H9 (cell line): ENCODE data around the gene PHF12. TPM values are rescaled to one million over a fixed set of nuclear protein-coding genes. Genes with fewer than 3 reads are reported as not detected.

Source experiments
- DNase-seq: peaks from one replicate; pipeline ENCODE4 v3.0.0-alpha.2; 2017
- H2AFZ ChIP-seq: one replicate; pipeline ENCODE4 v1.6.1; 2013; ENCODE audit warnings: mild to moderate bottlenecking, low read length, control low read depth, moderate library complexity
- H2AK5ac ChIP-seq: 2 replicates; pipeline ENCODE4 v1.6.1; 2013; ENCODE audit warnings: low read length, control low read depth, mixed read lengths; ENCODE audit not compliant: insufficient read length
- H2BK120ac ChIP-seq: one replicate; pipeline ENCODE4 v1.6.1; 2013; ENCODE audit warnings: low read depth, mild to moderate bottlenecking, low read length, control low read depth, inconsistent platforms; ENCODE audit not compliant: poor library complexity, severe bottlenecking
- H2BK12ac ChIP-seq: 2 replicates; pipeline ENCODE4 v1.6.1; 2013; ENCODE audit warnings: low read length, control low read depth, mixed read lengths, low read depth; ENCODE audit not compliant: insufficient read length
- H2BK15ac ChIP-seq: 2 replicates; pipeline ENCODE4 v1.6.1; 2013; ENCODE audit warnings: low read depth, low read length, control low read depth
- H2BK20ac ChIP-seq: one replicate; pipeline ENCODE4 v1.6.1; 2013; ENCODE audit warnings: low read depth, mild to moderate bottlenecking, low read length, control low read depth, inconsistent platforms; ENCODE audit not compliant: poor library complexity, severe bottlenecking
- H2BK5ac ChIP-seq: 2 replicates; pipeline ENCODE4 v1.6.1; 2013; ENCODE audit warnings: low read length, control low read depth, mixed read lengths; ENCODE audit not compliant: insufficient read length
- H3K14ac ChIP-seq: 2 replicates; pipeline ENCODE4 v1.6.1; 2013; ENCODE audit warnings: low read length, control low read depth; ENCODE audit not compliant: insufficient read depth
- H3K18ac ChIP-seq: 2 replicates; pipeline ENCODE4 v1.6.1; 2013; ENCODE audit warnings: low read depth, mild to moderate bottlenecking, mixed read lengths, low read length, control low read depth; ENCODE audit not compliant: insufficient read length
- H3K23ac ChIP-seq: 2 replicates; pipeline ENCODE4 v1.6.1; 2013; ENCODE audit warnings: low read length, control low read depth, mixed read lengths, low read depth; ENCODE audit not compliant: insufficient read length
- H3K23me2 ChIP-seq: 2 replicates; pipeline ENCODE4 v1.6.1; 2013; ENCODE audit warnings: low read depth, mild to moderate bottlenecking, mixed read lengths, low read length, control low read depth; ENCODE audit not compliant: insufficient read length, poor library complexity, severe bottlenecking
- H3K27ac ChIP-seq: 2 replicates; pipeline ENCODE4 v1.5.1; 2013; ENCODE audit warnings: low read length, control low read depth, mixed read lengths, low read depth; ENCODE audit not compliant: insufficient read length
- H3K27me3 ChIP-seq: 2 replicates; pipeline ENCODE4 v1.6.1; 2013; ENCODE audit warnings: low read length, control low read depth, inconsistent platforms; ENCODE audit not compliant: insufficient read depth
- H3K4ac ChIP-seq: 2 replicates; pipeline ENCODE4 v1.6.1; 2013; ENCODE audit warnings: low read depth, mild to moderate bottlenecking, control low read depth, inconsistent platforms, low read length, moderate library complexity
- H3K4me1 ChIP-seq: 2 replicates; pipeline ENCODE4 v1.6.1; 2013; ENCODE audit warnings: low read length, control low read depth, inconsistent platforms; ENCODE audit not compliant: insufficient read depth
- H3K4me2 ChIP-seq: 2 replicates; pipeline ENCODE4 v1.6.1; 2013; ENCODE audit warnings: low read length, control low read depth, mixed read lengths; ENCODE audit not compliant: insufficient read length, insufficient read depth
- H3K56ac ChIP-seq: 2 replicates; pipeline ENCODE4 v1.6.1; 2013; ENCODE audit warnings: low read depth, mild to moderate bottlenecking, mixed read lengths, low read length, control low read depth; ENCODE audit not compliant: insufficient read length
- H3K79me1 ChIP-seq: 2 replicates; pipeline ENCODE4 v1.6.1; 2013; ENCODE audit warnings: low read depth, mild to moderate bottlenecking, moderate library complexity, low read length, control low read depth, inconsistent platforms; ENCODE audit not compliant: insufficient read depth, poor library complexity, severe bottlenecking
- H3K79me2 ChIP-seq: 2 replicates; pipeline ENCODE4 v1.6.1; 2013; ENCODE audit warnings: low read length, control low read depth, inconsistent platforms; ENCODE audit not compliant: insufficient read depth
- H3K9ac ChIP-seq: 2 replicates; pipeline ENCODE4 v1.6.1; 2013; ENCODE audit warnings: low read length, control low read depth, mixed read lengths; ENCODE audit not compliant: insufficient read length; ENCODE audit errors: extremely low read depth
- H3K9me3 ChIP-seq: one replicate; pipeline ENCODE4 v1.6.1; 2013; ENCODE audit warnings: low read depth, low read length, inconsistent platforms; ENCODE audit not compliant: control insufficient read depth
- H3T11ph ChIP-seq: one replicate; pipeline ENCODE4 v1.6.1; 2013; ENCODE audit warnings: mild to moderate bottlenecking, low read length, control low read depth, inconsistent platforms
- H4K20me1 ChIP-seq: one replicate; pipeline ENCODE4 v1.6.1; 2013; ENCODE audit not compliant: control insufficient read depth, insufficient read length, insufficient read depth
- H4K5ac ChIP-seq: 2 replicates; pipeline ENCODE4 v1.6.1; 2013; ENCODE audit warnings: low read depth, mild to moderate bottlenecking, mixed read lengths, low read length, control low read depth; ENCODE audit not compliant: insufficient read length
- H4K8ac ChIP-seq: replicated peaks from 2 replicates; pipeline ENCODE4 v1.6.1; 2013; ENCODE audit warnings: low read length, control low read depth, mixed read lengths, low read depth; ENCODE audit not compliant: insufficient read length
- H4K91ac ChIP-seq: 2 replicates; pipeline ENCODE4 v1.6.1; 2013; ENCODE audit warnings: low read depth, mild to moderate bottlenecking, moderate library complexity, mixed read lengths, low read length, control low read depth; ENCODE audit not compliant: insufficient read length
- H3K27ac Mint-ChIP-seq, 3 experiments: 2 replicates in 2 of 3; 3 replicates in 1 of 3; pipeline ENCODE4 v1.8.0; 2020 to 2021; ENCODE audit warnings: mixed read lengths in 3 of 3, mild to moderate bottlenecking in 1 of 3, moderate library complexity in 1 of 3
- H3K27me3 Mint-ChIP-seq: 2 replicates; pipeline ENCODE4 v1.8.0; 2021; ENCODE audit warnings: low read depth, mild to moderate bottlenecking, moderate library complexity, mixed read lengths
- H3K36me3 Mint-ChIP-seq, 3 experiments: 2 replicates in 2 of 3; 3 replicates in 1 of 3; pipeline ENCODE4 v1.8.0; 2020 to 2021; ENCODE audit warnings: low read depth in 3 of 3, mixed read lengths in 3 of 3; ENCODE audit not compliant: insufficient read depth in 1 of 3
- H3K4me1 Mint-ChIP-seq, 2 experiments: 2 replicates each; pipeline ENCODE4 v1.8.0; 2020; ENCODE audit warnings: mixed read lengths in 2 of 2
- H3K4me3 Mint-ChIP-seq, 2 experiments: 2 replicates in 1 of 2; 3 replicates in 1 of 2; pipeline ENCODE4 v1.8.0; 2020 to 2021; ENCODE audit warnings: mild to moderate bottlenecking in 2 of 2, mixed read lengths in 2 of 2, moderate library complexity in 1 of 2
- H3K9me3 Mint-ChIP-seq, 2 experiments: 2 replicates in 1 of 2; 3 replicates in 1 of 2; pipeline ENCODE4 v1.8.0; 2020; ENCODE audit warnings: mild to moderate bottlenecking in 2 of 2, mixed read lengths in 2 of 2, moderate library complexity in 1 of 2
- WGBS: extraction: QIAGEN DNeasy Blood & Tissue Kit; methylation state at CpG from one replicate; pipeline ENCODE4 v1.1.7; 2013; ENCODE audit warnings: missing lambda C conversion rate, low lambda C conversion rate, mixed read lengths; ENCODE audit not compliant: insufficient read length; ENCODE audit errors: extremely low coverage; 5-methylcytosine and 5-hydroxymethylcytosine counted together
- total RNA-seq: library from RNA; stranded (reverse); gene quantifications from 2 replicates; pipeline ENCODE4 v1.2.1, GENCODE V29; 2021
- TF ChIP-seq, protein P1 (sequence below): fragments of 200-600 bp; sonication (generic); conservative IDR thresholded peaks from 3 replicates; pipeline ENCODE4 v1.8.0; 2021; ENCODE audit warnings: antibody characterized with exemption, mild to moderate bottlenecking

Gene PHF12
- total RNA-seq, 1 experiment from 2014 or later: 62.1 TPM

DNA sequence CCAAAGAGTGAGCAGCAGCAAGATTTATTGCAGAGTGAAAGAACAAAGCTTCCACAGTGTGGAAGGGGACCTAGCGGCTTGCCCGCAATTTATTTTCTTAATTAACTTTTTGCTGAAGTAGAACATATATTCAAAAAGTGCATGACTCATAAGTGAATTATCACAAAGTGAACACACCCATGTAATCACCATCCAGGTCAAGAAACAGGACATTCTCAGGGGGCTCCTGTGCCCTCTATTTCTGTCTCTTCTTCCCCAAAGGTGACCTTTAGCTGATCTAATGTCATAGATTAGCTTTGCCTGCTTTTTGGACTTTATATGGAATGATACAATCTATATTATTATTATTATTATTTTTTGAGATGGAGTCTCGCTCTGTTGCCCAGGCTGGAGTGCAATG lies 76.6 kb downstream of the PHF12 start:
- Histone ChIP-seq H2BK15ac (no peak overlapping the region), H3K4me1 (no peaks in the 10 kb centered on the region), H2BK5ac (no peak overlapping the region), H3K27me3 (no peaks in the 10 kb centered on the region), H4K91ac (no peak overlapping the region), H2AFZ (no peak overlapping the region), H3K9me3 (no peaks in the 10 kb centered on the region), H3K9ac (no peak overlapping the region), H3K23me2 (no peaks in the 10 kb centered on the region), H3K79me2 (no peaks in the 10 kb centered on the region), H4K20me1 (no peaks in the 10 kb centered on the region), H3K4ac (no peak overlapping the region), H3K79me1 (no peaks in the 10 kb centered on the region), H4K8ac (no peak overlapping the region), H3K27ac (no peak overlapping the region), H3T11ph (no peak overlapping the region), H3K14ac (no peak overlapping the region), H4K5ac (no peak overlapping the region), H3K18ac (no peak overlapping the region), H3K56ac (no peak overlapping the region), H2BK20ac (no peak overlapping the region), H3K23ac (no peak overlapping the region), H3K4me2 (no peak overlapping the region), H2BK120ac (no peak overlapping the region), H2AK5ac (no peak overlapping the region), H2BK12ac (no peak overlapping the region)
- peaks cover 3 to 17% of the 10 kb centered on the region in 2 experiments for H3K4me1 Mint-ChIP-seq
- H3K27ac Mint-ChIP-seq: no peak overlapping the region
- H3K9me3 Mint-ChIP-seq: peaks cover 4 to 6% of the 10 kb centered on the region in 2 experiments; a peak in 3 of 5 replicates
- H3K36me3 Mint-ChIP-seq: peaks cover 8 to 20% (median 17%) of the 10 kb centered on the region in 3 experiments; a peak in 6 of 7 replicates
- DNase-seq: no peak
- TF ChIP-seq, protein P1, sequence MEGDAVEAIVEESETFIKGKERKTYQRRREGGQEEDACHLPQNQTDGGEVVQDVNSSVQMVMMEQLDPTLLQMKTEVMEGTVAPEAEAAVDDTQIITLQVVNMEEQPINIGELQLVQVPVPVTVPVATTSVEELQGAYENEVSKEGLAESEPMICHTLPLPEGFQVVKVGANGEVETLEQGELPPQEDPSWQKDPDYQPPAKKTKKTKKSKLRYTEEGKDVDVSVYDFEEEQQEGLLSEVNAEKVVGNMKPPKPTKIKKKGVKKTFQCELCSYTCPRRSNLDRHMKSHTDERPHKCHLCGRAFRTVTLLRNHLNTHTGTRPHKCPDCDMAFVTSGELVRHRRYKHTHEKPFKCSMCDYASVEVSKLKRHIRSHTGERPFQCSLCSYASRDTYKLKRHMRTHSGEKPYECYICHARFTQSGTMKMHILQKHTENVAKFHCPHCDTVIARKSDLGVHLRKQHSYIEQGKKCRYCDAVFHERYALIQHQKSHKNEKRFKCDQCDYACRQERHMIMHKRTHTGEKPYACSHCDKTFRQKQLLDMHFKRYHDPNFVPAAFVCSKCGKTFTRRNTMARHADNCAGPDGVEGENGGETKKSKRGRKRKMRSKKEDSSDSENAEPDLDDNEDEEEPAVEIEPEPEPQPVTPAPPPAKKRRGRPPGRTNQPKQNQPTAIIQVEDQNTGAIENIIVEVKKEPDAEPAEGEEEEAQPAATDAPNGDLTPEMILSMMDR: no peak
- peaks cover 9% of the 10 kb centered on the region for H3K27me3 Mint-ChIP-seq
- no peak overlapping the region for H3K4me3 Mint-ChIP-seq
- WGBS: no CpG with 5 or more reads among the region's 3 CpGs
